Ammon's horn (tissue), 1 donor: Measurements from ENCODE around the gene HCRTR2.
"Not testable (repeated sequence)": the region's sequence is repeated elsewhere in the genome, so short reads cannot be mapped to it uniquely, and the experiment has no call there.

Experiments
- DNase-seq: peaks from one replicate; pipeline ENCODE4 v3.0.0-alpha.2; 2016; ENCODE audit warnings: low spot score

HCRTR2 gene

DNA sequence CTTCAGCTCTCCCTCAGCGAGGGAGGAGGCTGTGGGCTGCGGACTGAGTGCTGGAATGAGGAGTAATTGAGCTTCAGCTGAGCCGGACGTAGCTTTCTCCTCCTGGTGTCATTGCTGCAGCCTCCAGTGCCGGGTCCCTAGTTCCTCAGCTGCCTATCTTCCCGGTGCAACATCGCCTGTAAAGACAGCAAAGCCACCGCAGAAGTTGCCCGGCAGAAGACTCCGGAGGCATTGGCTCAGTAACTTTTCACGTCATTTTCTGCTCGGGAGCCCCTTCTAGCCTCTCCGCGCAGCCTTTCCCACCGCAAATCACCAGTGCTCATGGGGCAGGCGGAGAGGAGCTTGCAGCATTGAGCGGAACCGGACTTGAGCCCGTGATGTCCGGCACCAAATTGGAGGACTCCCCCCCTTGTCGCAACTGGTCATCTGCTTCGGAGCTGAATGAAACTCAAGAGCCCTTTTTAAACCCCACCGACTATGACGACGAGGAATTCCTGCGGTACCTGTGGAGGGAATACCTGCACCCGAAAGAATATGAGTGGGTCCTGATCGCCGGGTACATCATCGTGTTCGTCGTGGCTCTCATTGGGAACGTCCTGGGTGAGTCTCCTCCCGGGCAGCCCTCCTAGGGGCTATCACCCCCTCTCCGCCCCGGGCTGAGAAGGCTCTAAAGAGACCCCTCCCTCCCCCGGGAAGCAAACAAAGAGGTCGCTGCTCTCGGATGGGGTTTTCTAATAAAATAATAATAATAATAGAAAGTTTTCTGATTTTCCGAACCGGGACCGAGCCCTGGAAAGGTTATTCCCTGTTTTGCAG lies at the start of gene HCRTR2:
HCRTR2 (plus strand) TSS at position 305 of the 816 bp plus-strand sequence; CDS start at position 378, 73 bp downstream.
- DNase-seq: no peak

DNA sequence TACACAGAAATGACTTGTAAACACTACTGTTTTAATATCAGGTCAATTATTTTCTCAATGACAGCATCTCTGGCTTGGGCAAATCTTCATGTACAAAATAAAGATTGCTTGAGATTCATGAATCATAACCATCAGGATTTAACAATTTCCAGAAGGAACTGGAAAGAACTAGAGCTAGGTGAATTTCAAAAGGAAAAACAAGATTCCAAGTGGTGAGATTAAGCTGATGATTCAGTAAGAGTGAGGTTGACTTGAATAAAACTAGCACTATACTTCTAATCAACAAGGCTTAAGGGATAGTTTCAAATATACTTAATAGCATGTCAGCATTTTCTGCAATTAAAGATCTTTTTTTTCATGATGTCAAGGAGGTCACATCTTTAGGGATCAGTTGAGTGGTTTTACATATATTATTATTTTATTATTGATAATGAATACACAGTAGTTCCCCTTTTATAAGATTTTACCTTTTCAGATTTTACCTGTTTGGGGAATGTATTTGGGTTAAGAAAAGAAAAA lies 43.5 kb upstream of the HCRTR2 start:
- DNase-seq: no peak

DNA sequence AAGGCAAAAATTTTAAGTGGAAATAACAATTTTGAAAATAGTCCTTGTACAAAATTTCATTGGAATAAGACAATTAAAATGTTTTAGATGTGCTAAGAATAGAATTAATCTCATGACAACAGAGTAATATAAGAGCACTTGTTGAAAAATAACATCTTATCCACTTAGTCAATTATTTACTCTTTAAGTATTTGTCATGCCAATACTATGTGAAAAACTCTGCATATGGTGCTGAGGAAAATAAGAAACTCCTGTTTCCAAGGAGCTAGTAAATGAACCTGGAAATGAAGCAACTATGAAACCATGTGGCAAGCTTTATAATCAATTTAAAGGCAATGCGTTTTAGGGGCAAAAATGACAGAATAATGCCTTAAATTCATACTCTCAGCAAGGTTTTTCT lies 42.7 kb upstream of the HCRTR2 start:
- no peak for DNase-seq

DNA sequence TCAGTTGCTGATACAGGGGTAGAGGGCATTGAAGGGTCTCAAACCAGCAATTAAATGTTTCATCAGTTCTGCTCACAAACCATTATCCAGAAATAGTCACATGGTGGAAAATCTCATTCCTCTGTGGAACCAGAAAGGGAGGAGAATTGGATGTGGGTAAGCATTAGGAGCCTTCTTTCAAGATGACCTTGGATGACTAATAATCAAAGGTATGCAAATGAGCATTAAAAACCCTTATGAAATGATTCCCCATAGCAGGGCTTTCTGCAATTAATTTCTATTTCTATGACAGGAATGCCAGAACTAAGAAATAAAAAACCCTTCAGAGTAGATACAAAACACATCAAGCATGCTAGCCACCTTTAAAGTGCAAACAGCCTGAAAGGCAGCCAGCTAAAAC lies 37.4 kb upstream of the HCRTR2 start:
- DNase-seq: no peak

DNA sequence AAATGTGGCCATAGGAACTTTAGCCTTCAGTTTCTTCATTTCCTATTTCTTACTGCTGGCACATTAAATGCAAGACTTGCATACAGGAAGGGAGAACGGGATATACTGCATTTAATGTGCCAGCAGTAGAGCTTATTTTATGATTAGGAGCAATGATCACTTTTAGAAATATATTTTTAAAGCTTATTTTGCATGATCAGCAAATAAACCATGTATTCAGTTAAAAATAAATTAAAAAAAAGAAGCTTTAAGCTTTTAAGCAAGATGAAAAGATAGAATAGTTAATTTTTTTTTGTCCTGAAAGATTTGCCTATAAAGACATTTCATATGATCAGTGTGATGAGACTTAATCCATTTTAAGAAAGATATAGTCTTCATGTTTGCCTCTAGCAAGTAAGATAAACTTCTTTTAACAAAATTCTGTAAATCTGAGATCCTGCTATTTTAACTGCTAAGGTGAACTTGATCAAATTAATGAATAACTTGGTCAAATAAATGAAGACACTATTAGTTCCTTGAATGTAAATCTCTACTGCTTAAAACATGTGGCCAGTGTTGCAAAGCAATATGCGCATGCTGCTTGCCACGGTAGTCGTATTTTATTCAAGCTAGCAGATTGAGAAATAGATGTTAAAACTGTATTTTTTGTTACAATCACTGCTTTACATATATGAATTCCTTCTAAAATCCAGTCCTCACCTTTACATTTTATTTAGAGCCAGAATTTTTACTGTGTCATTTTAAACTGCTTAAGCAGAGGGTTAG lies 36.2 kb upstream of the HCRTR2 start:
- DNase-seq: no peak

DNA sequence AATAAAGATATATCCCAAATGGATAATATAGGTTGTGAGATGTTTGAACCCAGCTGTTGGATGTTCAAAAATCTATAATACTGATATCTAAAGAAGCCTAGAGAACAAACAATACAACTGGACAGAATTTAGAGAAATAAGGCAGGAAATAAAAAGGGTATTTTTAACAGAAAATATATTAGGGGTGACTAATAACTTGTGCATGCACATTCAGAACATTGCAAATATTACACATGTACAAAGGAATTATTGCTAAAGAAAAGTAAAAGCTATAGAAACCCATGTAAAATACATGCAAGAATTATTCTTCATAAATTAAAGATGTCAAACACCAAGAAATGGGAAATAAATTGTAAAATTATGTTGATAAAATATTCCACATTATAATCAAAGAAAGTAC lies 32.7 kb upstream of the HCRTR2 start:
- no peak for DNase-seq

DNA sequence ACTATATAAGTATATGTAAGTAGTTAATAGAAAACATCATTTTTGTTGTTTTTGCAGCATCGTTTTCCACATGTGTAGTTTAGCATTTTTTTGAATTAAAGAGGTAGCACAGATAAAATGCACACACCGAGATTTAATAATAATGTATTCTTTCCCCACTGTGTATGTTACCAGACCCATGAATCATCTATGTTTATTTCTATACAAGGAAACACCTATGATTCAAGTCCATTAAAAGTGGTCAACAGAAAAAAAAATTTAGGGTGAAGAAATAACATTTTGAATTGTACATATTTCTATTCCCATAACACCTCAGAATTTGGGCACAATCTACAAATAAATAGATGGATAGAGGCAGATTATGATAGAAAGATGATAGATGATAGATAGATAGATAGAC lies 31.7 kb upstream of the HCRTR2 start:
- DNase-seq: no peak

DNA sequence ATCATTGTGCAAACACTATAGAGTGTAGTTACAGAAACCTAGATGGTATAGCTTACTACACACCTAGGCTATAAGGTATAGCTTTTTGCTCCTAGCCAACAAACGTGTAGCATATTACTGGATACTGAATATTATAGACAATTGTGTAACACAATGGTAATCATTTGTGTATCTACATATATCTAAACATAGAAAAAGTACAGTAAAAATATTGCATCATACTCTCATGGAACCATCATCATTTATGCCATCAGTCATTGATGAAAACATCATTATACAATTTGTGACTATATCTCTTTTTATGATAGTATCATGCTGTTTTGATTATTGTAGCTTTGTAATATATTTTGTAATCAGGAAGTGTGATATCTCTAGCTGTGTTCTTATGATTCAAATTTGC lies 21.0 kb upstream of the HCRTR2 start:
- DNase-seq: no peak

DNA sequence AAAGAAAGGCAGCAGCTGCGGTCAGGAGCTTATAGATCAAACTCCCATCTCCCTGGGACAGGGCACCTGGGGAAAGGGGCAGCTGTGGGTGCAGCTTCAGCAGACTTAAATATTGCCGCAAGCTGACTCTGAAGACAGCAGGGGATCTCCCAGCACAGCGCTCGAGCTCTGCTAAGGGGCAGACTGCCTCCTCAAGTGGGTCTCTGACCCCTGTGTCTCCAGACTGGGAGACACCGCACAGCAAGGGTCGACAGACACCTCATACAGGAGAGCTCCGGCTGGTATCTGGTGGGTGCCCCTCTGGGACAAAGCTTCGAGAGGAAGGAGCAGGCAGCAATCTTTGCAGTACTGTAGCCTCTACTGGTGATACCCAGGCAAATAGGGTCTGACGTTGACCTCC lies 15.5 kb upstream of the HCRTR2 start:
- DNase-seq: not testable (repeated sequence)

DNA sequence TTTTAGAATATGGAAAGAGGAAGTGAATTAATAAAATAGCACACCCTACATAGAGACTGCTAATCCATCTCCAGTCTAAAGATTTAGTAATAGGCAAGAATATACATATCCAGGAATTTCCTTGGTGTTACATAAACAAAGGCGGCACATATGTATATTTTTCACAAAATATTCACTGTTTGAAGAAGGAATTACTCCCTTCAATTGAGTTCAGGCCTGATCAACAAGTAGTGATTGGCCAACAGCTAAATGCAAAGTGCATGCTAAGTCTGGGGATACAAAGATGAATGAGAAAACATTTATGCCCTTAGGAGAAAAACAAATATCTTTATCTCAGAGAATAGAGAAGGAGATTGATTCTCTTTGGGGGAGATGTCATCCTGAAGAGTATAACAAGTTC lies 6.5 kb upstream of the HCRTR2 start:
- no peak for DNase-seq

DNA sequence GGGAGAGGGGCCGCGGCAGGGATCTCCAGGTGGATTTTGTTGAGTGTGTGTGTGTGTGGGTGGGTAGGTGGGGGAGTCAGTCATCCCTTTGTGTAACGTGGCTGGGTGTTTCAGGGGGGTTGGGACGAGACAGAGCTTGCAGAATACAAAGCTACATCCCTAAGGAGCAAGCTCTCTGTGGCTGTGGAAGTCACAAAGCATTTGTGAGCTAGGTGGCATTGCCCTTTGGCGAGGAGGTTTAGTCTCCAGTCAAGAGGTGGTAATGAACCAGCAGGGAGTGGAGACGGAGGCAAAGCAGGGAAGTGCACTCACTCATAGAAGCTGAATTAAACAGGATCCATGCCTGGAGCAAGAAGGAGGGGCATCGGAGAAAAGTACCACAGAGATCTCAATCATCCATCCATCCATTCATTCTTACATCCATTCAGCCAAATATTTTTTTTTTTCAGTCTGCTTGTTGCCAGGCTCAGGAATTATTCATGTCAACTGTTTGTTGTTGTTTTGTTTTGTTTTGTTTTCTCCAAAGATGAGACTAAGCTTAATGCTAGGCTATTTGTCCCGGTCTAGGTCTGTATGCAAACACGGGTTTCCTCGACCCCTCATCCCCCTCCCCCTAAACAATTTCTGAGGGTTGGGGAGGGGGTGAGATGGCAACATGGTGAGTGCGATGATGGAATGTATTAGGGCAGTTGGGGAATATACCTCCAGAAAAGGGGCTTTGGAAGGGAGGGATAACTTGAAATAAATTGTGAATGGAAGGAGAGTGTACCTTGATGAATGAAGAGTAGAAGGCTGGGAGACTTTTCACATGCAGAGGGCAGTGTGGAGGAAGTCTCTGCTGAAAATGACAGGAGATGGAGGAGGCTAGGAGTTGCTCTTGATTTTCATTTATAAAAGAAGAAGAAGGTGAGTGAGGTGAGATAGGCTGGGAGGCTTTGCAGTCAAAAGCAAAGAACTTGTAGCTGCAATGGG lies 1.0 kb downstream of the HCRTR2 start:
- DNase-seq: no peak

DNA sequence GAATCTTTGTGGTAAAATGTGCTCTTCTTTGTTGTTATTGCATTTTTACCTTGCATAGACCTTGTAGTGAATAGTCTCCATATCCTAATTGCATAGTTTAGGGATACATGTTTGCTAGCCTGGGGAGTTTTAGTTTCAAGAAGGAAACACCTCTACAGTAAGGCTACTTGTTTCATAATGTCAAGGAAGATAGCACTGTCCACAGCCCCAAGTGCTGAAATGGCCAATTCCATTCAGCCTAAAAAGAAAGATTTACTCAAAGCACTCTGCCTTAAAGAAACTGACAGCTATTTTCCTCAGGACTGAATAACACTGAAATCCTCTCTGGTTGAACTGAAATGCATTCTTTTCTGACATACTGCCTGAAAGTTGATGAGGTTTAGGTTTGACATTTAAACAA lies 2.6 kb downstream of the HCRTR2 start:
- DNase-seq: no peak

DNA sequence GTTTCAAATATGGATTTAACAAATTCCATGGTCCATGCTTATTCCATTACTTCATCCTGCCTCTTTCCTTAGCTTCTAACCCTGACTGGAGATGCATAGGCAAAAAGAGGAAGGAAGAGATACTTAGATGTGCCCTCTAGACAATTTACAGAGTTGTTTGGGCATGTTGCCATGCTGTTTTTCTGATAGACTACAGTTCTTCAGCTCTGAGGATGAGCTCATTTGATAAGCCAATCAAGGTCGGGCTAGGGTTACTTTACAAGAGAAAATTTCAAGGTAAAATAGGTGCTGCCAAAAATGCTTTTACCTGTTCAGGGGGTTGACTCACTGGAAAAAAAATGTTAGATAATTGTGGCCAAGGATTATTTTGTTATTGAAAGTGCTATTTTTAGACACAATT lies 5.9 kb downstream of the HCRTR2 start:
- DNase-seq: no peak

DNA sequence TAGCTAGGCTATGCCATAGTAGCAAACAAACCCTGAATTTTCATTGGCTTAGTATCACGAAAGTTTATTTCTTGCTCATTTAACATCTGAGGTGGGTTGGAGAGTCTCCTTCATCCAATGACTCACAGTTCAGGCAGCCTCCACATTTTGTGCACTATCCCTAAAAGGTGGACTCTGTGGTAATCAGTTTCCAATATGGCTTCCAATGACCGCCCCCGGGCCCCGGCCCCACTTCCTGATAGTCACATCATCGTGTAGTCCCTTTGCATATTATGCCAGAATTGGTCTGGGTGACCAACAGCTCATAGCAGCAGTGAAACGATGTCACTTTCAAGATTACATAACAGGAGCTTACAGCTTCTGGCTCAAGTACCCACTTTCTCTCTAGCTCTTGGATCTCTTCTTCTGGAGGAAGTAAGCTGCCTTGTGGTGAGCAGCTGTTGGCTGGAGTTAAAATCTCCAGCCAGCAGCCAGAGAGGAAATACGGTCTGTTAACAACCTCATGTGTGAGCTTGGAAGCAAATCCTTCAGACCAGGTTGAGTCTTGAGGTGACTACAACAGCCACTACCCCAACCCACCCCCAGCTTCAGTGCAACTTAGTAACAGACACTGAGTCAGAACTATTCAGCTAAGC lies 7.8 kb downstream of the HCRTR2 start:
- DNase-seq: no peak

DNA sequence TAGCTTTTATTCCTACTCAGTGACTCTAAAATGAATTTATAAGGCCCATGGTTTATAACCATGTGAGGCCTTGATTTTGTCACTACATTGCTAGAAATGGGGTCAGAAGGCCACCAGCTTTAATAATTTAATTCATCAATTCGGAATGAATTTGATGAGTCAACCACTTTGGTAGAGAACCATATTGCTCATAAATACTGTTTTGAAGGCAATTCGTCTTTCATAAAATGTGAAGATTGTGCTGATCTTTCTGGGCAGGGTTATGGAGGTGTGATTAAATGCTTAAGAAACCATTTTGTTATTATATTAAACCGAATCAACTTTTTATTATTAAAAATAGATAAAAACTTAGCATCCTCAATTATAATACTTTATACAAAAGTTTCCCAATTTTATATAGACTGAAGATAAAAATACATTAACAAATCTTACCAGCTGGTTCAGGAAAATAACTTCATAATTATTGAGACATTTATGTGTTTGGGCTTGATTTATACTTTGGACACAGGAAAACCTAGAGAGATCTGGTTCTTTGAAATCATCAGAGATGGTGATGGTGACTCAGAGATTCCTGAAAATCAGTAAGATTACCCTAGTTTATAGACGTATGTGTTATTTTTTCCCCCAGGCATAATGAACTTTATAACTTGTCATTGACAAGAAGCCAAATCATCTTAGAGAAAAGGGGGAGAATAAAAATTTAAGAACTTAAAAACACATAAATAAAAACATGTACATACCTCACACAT lies 10.6 kb downstream of the HCRTR2 start:
- DNase-seq: no peak

DNA sequence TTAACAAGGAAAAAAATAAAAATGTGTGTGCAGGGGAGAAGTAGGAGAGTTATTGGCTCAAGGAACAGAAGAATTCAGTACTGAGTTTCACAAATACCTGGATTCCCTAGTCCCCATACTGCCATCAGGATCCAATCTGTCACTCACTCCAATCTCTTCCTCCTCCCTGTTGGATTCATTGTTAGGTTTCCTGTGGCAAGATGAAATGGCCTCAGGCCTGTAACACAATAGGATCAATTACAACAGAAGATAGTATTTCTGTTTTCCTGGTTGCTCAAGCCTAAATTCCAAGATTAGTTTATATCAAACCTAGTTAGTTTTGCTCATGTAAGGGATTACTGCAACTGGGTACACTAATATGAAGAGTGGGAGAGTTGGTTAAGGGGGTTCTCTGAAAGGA lies 24.4 kb downstream of the HCRTR2 start:
- DNase-seq: no peak

DNA sequence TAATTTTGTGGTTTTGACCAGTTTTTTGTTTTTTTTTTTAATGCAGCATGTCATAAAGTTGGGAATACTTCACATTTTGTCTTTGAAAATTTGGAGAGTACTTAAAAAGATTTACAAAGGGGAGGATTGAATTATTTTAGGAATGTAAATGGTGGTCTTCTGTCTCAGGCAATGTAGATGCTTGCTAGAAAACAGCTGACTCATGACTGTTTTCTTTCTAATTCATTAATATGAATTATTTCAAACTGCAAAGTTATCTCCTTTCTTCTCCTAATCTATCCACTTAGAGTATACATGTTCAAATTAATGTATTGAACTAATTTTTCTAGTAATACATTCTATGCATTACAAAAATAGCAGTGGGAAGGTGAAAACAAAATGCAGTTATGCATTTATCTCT lies 24.9 kb downstream of the HCRTR2 start:
- no peak for DNase-seq

DNA sequence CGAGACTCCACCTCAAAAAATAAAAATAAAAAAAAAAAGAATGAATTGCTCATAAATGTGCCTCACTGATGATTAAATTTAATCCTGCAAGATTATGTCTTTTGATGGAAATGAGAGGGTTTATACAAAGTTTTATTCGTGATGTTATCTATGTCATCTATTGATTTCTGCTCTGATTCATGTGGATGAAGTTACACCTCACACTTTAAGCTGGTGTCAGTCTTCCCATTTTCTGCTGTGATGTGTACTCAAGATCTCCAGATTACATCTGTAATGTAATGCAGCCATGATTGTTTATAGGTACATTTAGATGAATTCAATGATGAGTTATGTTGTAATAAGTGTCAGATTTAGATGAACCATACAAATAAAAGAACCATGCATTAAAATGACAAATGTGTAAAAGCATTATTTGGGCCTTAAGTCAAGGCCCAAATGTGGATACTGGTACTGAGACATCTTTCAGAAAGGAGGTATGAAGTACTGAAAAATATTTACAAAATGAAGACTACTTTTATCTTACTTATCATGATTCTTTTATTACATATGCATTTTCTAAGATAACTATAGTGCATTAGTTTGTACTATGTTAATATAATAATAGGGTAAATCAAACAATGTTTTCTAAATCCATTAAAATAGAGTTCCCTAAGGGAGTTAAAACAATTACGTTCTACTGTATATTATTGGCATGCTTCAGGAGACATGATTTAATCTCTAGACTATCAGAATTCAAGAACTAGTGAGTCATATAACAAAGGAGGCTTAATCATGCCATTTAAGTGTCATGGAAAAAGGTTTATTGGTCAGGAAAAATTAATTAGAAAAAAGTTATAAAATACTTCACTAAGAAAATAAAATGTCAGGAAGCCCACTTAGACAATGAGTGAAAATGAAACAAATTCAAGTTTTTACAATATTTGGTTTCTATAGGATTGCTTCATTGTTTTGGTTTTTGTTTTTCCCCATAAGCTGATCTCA lies 34.5 kb downstream of the HCRTR2 start:
- DNase-seq: no peak

DNA sequence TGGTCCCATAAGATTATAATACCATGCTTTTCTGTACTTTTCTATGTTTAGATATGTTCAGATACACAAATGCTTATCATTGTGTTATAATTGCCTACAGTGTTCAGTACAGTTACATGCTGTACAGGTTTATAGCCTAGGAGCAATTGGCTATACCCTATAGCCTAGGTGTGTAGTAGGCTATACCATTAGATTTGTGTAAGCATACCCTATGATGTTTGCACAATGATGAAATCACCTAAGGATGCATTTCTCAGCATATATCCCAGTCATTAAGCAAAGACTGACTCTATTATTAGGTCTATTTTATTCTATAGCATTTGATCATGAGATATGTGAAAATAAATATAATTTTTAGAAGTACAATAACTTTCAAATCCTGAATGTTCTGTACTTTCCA lies 36.6 kb downstream of the HCRTR2 start:
- no peak for DNase-seq

DNA sequence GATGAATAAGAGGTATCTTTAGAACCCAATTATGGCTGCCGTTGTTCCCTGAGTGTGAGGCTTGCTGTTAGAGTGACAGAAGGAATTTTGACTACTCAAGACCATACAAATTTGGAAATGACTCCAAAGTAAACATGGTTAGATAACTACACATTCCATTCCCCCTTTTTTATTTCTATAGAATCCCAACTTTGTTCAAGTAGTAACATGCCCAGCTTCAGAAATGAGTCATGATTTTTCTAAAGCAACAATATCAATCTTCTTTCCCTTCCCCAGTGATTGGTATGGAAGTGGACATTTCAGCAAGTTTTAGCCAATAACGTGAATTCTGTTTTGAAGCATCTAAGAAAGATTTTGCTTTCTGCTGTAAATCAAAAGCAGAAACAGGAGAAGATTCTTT lies 37.8 kb downstream of the HCRTR2 start:
- DNase-seq: no peak
